ENCODE results near the gene PRODH2.

GRCh38 chr19:35847911-35848310 is 35.3 kb upstream of the PRODH2 start:
- TF ChIP-seq EZH2 (IDR thresholded peaks at IDR 0.05): no peak
- TF ChIP-seq POLR2AphosphoS5 (IDR thresholded peaks at IDR 0.05; ENCODE audit: borderline replicate concordance, low read depth, low read length): no peak
